Dermis microvascular lymphatic vessel endothelial cell (primary cell): ENCODE data around the gene OR8D4. TPM values are rescaled to one million over a fixed set of nuclear protein-coding genes. Genes with fewer than 3 reads are reported as not detected.

Experiments used
- total RNA-seq: library from RNA; depleted of rRNA; stranded (reverse); fragments of >200 nt; gene quantifications from 2 replicates; pipeline ENCODE4 v1.2.1, GENCODE V29; 2014

The OR8D4 gene
- total RNA-seq, 1 donor from 2014 or later = not detected

Other genes with a start within 250 kb of the OR8D4 start
- 1.4 and 8.5 TPM in 2 replicates for gene SCN3B, start 247.5 kb upstream of the OR8D4 start, total RNA-seq
- gene ZNF202, start 160.5 kb upstream of the OR8D4 start, total RNA-seq = 3.6 and 5.4 TPM in 2 replicates
- gene OR6X1, start 147.6 kb upstream of the OR8D4 start, total RNA-seq = not detected in 2 replicates
- gene OR6M1, start 95.8 kb upstream of the OR8D4 start, total RNA-seq = not detected in 2 replicates
- gene TMEM225, start 16.5 kb upstream of the OR8D4 start, total RNA-seq = not detected in 2 replicates
- not detected in 2 replicates for gene OR4D5, start 37.5 kb downstream of the OR8D4 start, total RNA-seq
- not detected in 2 replicates for gene OR6T1, start 41.7 kb downstream of the OR8D4 start, total RNA-seq
- not detected in 2 replicates for gene OR10S1, start 75.6 kb downstream of the OR8D4 start, total RNA-seq
- gene OR10G6, start 93.0 kb downstream of the OR8D4 start, total RNA-seq = not detected in 2 replicates
- not detected in 2 replicates for gene OR10G4, start 110.8 kb downstream of the OR8D4 start, total RNA-seq
- not detected in 2 replicates for gene OR10G9, start 120.8 kb downstream of the OR8D4 start, total RNA-seq
- gene OR10G8, start 124.6 kb downstream of the OR8D4 start, total RNA-seq = not detected in 2 replicates
- not detected in 2 replicates for gene OR10G7, start 139.2 kb downstream of the OR8D4 start, total RNA-seq
- 3.6 and 4.6 TPM in 2 replicates for gene VWA5A, start 213.3 kb downstream of the OR8D4 start, total RNA-seq